Transverse colon (tissue), 4 donors: ENCODE results near the gene GTF2IRD2. TPM values are rescaled to one million over a fixed set of nuclear protein-coding genes. Genes with fewer than 3 reads are reported as not detected.
"Not testable (repeated sequence)": the region's sequence is repeated elsewhere in the genome, so short reads cannot be mapped to it uniquely, and the experiment has no call there.

Source experiments
- DNase-seq: peaks from one replicate; pipeline ENCODE4 v3.0.0-alpha.2; 2019
- H3K27ac ChIP-seq, 4 donors: fragments of 200-600 bp; sonication (generic); 2 replicates each; pipeline ENCODE4 v1.5.1; 2016 to 2018; ENCODE audit warnings: inconsistent platforms in 4 of 4
- H3K27me3 ChIP-seq: fragments of 200-600 bp; sonication (generic); 2 replicates; pipeline ENCODE4 v1.5.1; 2017; ENCODE audit warnings: inconsistent platforms
- H3K36me3 ChIP-seq, 4 donors: fragments of 200-600 bp; sonication (generic); 2 replicates each; pipeline ENCODE4 v1.5.1; 2017 to 2019; ENCODE audit warnings: inconsistent platforms in 4 of 4
- H3K4me1 ChIP-seq, 4 donors: fragments of 200-600 bp; sonication (generic); 2 replicates each; pipeline ENCODE4 v1.5.1; 2017 to 2020; ENCODE audit warnings: inconsistent platforms in 4 of 4
- H3K4me3 ChIP-seq, 4 donors: fragments of 200-600 bp; sonication (generic); 1 replicate in 1 of 4; 2 replicates in 3 of 4; pipeline versions ENCODE4 v1.5.1 to v1.6.1; 2017 to 2019; ENCODE audit warnings: inconsistent platforms in 4 of 4
- H3K9me3 ChIP-seq, 2 donors: fragments of 200-600 bp; sonication (generic); 2 replicates each; pipeline ENCODE4 v1.5.1; 2017 to 2019; ENCODE audit warnings: inconsistent platforms in 2 of 2
- WGBS, 2 donors: methylation state at CpG; one replicate each; pipeline ENCODE4 v1.1.5; 2018; ENCODE audit warnings: low coverage in 1 of 2; 5-methylcytosine and 5-hydroxymethylcytosine counted together
- in situ Hi-C, 4 donors: fragments of 200-750 bp; cut with MboI; loops; one replicate each; pipeline versions ENCODE4 v1.15.0 to v1.15.1; 2017; ENCODE audit warnings: low sequenced_read_pairs in 3 of 4, low pct_ligation_motif_present in 1 of 4, low pct_unique_long_range_greater_than_20kb in 1 of 4
- intact Hi-C: fragments of 100-400 bp; cut with DNase I; formaldehyde crosslinking; loops from one replicate; pipeline ENCODE4 v1.15.1; 2023; ENCODE audit warnings: low total_unique reads
- total RNA-seq, 4 donors: library from RNA; depleted of rRNA; stranded (reverse); fragments of >200 nt; gene quantifications; one replicate each; pipeline ENCODE4 v1.1.0, GENCODE V29; 2016

Gene GTF2IRD2
- total RNA-seq, 4 donors from 2014 or later: 12.1 to 103 (median 24.9) TPM

- DNase-seq, in situ Hi-C loops, intact Hi-C loops, H3K9me3 ChIP-seq, H3K4me1 ChIP-seq, H3K4me3 ChIP-seq, H3K27me3 ChIP-seq, H3K36me3 ChIP-seq, H3K27ac ChIP-seq: not testable (repeated sequence)
- WGBS, 2 donors: no CpG with 5 or more reads among the region's 12 CpGs
These were observed 1.6 kb downstream of the GTF2IRD2 start for GRCh38 chr7:74849853-74850252.

DNA sequence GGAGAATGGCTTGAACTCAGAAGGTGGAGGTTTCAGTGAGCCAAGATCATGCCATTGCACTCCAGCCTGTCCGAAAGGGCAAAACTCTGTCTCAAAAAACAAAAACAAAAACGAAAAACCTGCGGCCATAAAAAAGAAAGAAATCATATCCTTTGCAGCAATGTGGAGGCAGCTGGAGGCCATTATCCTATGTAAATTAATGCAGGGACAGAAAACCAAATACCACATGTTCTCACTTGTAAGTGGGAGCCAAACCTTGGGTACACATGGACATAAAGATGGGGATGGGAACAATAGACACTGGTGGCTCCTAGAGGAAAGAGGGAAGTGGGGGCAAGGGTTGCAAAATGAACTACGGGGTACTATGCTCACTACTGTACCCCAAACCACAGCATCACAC lies 21.0 kb downstream of the GTF2IRD2 start:
- WGBS, 2 donors: 90% methylated on average over 2 of the region's 4 CpGs; no CpG with 5 or more reads in 1 of the 2 donors
- H3K4me3 ChIP-seq: not testable (repeated sequence)

DNA sequence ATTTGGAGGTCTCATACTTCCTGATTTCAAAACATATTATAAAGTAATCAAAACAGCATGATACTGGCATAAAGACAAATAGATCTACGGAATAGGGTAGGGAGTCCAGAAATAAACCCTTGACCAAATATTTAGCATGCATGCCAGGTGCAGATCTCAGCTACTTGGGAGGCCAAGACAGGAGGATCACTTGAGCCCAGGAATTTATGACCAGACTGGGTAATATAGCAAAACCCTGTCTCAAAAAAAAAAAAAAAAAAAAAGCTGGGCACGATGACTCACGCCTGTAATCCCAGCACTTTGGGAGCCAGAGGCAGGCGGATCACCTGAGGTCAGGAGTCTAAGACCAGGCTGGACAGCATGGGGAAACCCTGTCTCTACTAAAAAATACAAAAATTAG lies 21.4 kb downstream of the GTF2IRD2 start:
- intact Hi-C loops, H3K27me3 ChIP-seq: not testable (repeated sequence)

More for the DNA sequence above, 21.0 kb downstream of the GTF2IRD2 start:
- H3K36me3 ChIP-seq, DNase-seq, H3K4me1 ChIP-seq, H3K27ac ChIP-seq, intact Hi-C loops, in situ Hi-C loops, H3K9me3 ChIP-seq, H3K27me3 ChIP-seq: not testable (repeated sequence)

DNA sequence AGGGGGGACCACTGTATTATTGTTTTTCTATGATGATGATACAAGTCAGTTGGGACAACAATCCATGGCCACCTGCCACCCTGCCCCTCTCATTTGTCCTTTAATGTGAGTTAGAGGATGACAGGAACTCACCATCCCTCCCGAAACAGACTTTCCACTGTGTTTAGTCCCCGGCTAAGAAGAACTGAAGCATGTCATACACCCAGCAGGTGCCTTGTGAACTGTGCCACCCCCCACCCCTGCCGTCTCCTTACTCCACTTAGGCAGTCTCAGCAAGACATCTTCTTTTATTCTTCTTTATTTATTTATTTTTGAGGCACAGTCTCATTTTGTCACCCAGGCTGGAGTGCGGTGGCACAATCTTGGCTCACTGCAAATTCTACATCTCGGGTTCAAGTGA lies 30.1 kb downstream of the GTF2IRD2 start:
- in situ Hi-C loops, H3K27ac ChIP-seq, H3K27me3 ChIP-seq, intact Hi-C loops, H3K4me3 ChIP-seq, H3K36me3 ChIP-seq, H3K4me1 ChIP-seq, DNase-seq, H3K9me3 ChIP-seq: not testable (repeated sequence)
- WGBS, 2 donors: no CpG with 5 or more reads among the region's 5 CpGs

More for the DNA sequence above, 21.4 kb downstream of the GTF2IRD2 start:
- H3K4me3 ChIP-seq, DNase-seq, in situ Hi-C loops, H3K27ac ChIP-seq, H3K9me3 ChIP-seq, H3K4me1 ChIP-seq, H3K36me3 ChIP-seq: not testable (repeated sequence)
- WGBS, 2 donors: 44% methylated on average over 3 of the region's 4 CpGs; no CpG with 5 or more reads in 1 of the 2 donors

DNA sequence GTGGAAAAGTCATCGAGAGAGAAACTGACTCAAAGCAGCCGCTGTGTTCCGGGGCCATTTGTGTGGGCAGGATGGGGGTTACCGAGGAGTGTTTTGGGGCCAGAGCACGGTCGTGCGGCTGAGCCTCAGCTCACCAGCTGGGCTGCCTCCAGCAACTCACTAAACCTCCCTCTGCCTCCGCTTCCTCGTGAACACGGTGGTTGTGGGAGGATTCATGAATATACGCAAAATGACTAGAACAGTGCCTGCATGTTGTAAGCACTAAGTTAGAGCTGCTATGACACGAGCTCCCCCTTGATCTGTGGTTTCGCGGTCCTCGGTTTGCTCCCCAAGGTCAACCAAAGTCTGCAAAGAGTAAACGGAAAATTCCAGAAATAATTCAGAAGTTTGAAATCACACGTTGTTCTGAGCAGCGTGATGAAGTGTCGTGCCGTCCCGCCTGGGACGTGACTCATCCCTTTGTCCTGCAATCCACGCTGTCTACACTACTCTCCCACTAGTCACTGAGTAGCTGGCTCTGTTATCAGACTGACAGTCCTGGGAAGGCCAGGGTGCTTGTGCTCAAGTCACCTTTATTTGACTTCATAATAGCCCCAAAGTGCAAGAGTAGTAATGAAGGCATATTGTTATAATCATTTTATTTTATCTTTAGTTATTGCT lies 31.1 kb downstream of the GTF2IRD2 start:
- H3K27ac ChIP-seq, H3K9me3 ChIP-seq, H3K27me3 ChIP-seq, DNase-seq, H3K4me1 ChIP-seq, H3K4me3 ChIP-seq, intact Hi-C loops, in situ Hi-C loops, H3K36me3 ChIP-seq: not testable (repeated sequence)
- no CpG with 5 or more reads among the region's 23 CpGs for WGBS, 2 donors

- H3K27me3 ChIP-seq, intact Hi-C loops, H3K4me1 ChIP-seq, H3K27ac ChIP-seq, H3K36me3 ChIP-seq, in situ Hi-C loops, H3K9me3 ChIP-seq, DNase-seq, H3K4me3 ChIP-seq: not testable (repeated sequence)
- WGBS, 2 donors: no CpG with 5 or more reads among the region's 3 CpGs
These were observed 35.5 kb downstream of the GTF2IRD2 start for GRCh38 chr7:74815882-74816281.

- H3K4me3 ChIP-seq, H3K9me3 ChIP-seq, H3K27me3 ChIP-seq, H3K27ac ChIP-seq, H3K36me3 ChIP-seq, DNase-seq, intact Hi-C loops, H3K4me1 ChIP-seq, in situ Hi-C loops: not testable (repeated sequence)
- 67 to 100% methylated on average over 1 of the region's 4 CpGs for WGBS, 2 donors
These were observed 52.8 kb downstream of the GTF2IRD2 start for GRCh38 chr7:74798644-74799043.

- H3K9me3 ChIP-seq, in situ Hi-C loops, intact Hi-C loops, H3K4me1 ChIP-seq, H3K4me3 ChIP-seq, H3K27ac ChIP-seq, H3K27me3 ChIP-seq, DNase-seq, H3K36me3 ChIP-seq: not testable (repeated sequence)
- WGBS, 2 donors: 80% methylated on average over 2 of the region's 27 CpGs; no CpG with 5 or more reads in 1 of the 2 donors
These were observed 53.4 kb downstream of the GTF2IRD2 start for GRCh38 chr7:74797848-74798622.

- H3K4me1 ChIP-seq, intact Hi-C loops, H3K36me3 ChIP-seq, H3K27me3 ChIP-seq, DNase-seq, H3K27ac ChIP-seq, H3K4me3 ChIP-seq, H3K9me3 ChIP-seq, in situ Hi-C loops: not testable (repeated sequence)
- no CpG with 5 or more reads among the region's 24 CpGs for WGBS, 2 donors
These were observed 62.1 kb downstream of the GTF2IRD2 start for GRCh38 chr7:74789200-74789736.
